ENCODE results near the gene LAMA2.

DNA sequence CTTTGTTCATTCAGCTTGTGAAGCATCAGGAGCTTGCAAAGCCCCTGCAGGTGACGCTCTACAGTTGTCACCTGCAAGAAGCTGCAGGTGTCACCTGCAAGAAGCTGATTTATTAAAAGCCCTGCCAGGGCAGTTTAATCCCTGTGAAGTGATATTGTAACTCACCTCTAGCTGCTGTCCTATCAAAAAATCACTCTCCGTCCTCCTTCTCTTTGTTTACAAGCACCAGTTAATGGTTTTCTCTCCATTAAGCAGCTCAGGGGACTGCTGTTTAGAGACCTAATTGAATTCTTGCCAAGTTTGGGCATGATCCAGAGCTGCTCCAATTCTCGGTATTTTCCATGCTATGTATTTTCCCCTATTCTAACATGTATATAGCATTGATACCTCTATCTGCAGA lies 481.1 kb downstream of the LAMA2 start:
- TF ChIP-seq, protein P1, sequence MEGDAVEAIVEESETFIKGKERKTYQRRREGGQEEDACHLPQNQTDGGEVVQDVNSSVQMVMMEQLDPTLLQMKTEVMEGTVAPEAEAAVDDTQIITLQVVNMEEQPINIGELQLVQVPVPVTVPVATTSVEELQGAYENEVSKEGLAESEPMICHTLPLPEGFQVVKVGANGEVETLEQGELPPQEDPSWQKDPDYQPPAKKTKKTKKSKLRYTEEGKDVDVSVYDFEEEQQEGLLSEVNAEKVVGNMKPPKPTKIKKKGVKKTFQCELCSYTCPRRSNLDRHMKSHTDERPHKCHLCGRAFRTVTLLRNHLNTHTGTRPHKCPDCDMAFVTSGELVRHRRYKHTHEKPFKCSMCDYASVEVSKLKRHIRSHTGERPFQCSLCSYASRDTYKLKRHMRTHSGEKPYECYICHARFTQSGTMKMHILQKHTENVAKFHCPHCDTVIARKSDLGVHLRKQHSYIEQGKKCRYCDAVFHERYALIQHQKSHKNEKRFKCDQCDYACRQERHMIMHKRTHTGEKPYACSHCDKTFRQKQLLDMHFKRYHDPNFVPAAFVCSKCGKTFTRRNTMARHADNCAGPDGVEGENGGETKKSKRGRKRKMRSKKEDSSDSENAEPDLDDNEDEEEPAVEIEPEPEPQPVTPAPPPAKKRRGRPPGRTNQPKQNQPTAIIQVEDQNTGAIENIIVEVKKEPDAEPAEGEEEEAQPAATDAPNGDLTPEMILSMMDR (IDR thresholded peaks at IDR 0.05 in 8 of 11, conservative IDR thresholded peaks at IDR 0.05 in 3 of 11): no peak
- no peak for TF ChIP-seq POLR2A (IDR thresholded peaks at IDR 0.05)

Data from spleen (tissue), 7 donors.